ENCODE measurements around the gene CACNB2. TPM values are rescaled to one million over a fixed set of nuclear protein-coding genes. Genes with fewer than 3 reads are reported as not detected.

CACNB2 gene
- total RNA-seq (2013; cell fraction: nucleolus; rRNA removed): 6.5 and 7.7 TPM in 2 replicates
- total RNA-seq (2014; rRNA removed) (1.2 and 1.6 TPM in 2 replicates), total RNA-seq (2014; rRNA removed; fragmentation: Illumina TruSeq; extraction: Trizol) (0.85 and 1.7 TPM in 2 replicates), total RNA-seq (2021) (0.93 and 1.1 TPM in 2 replicates), polyA plus RNA-seq (2011; rRNA removed) (8.1 and 11.0 TPM in 2 replicates), polyA plus RNA-seq (2014; fragmentation: Illumina TruSeq; extraction: Trizol) (0.62 and 1.3 TPM in 2 replicates), polyA plus RNA-seq (2014; fragmentation: Nextera tagmentation; extraction: Ambion mirVana) (1 to 10 TPM; 1.0 to 1.3 TPM), polyA plus RNA-seq (2014; rRNA removed) (0.79 and 0.82 TPM in 2 replicates), polyA plus RNA-seq (2016; fragmentation: Nextera tagmentation; extraction: Ambion mirVana) (1 to 10 TPM; 1.5 to 1.6 TPM), polyA minus RNA-seq (2011; rRNA and poly(A)+ RNA removed) (20.4 and 21.2 TPM in 2 replicates), Bru-seq, nascent RNA (percentile 66 among the genes with signal in this experiment), BruChase-seq, experiment 1, labeled RNA remaining after a 6-hour chase (percentile 62 among the genes with signal in this experiment), BruChase-seq, experiment 2, labeled RNA remaining after a 2-hour chase (percentile 67 among the genes with signal in this experiment)
- 0.34 TPM for polyA plus RNA-seq (2011; ENCODE audit: low read depth)
- 7.2 and 7.6 TPM in 2 replicates for polyA plus RNA-seq (2011; cell fraction: cytosol; rRNA removed)
- 18.3 and 20.1 TPM in 2 replicates for polyA plus RNA-seq (2011; cell fraction: nucleus; rRNA removed)
- 0.70 and 0.73 TPM in 2 replicates for polyA plus RNA-seq (2012)
- 6.9 and 8.0 TPM in 2 replicates for polyA minus RNA-seq (2011; cell fraction: cytosol; rRNA and poly(A)+ RNA removed)
- polyA minus RNA-seq (2011; cell fraction: nucleus; rRNA and poly(A)+ RNA removed): 13.1 and 18.1 TPM in 2 replicates
- long read RNA-seq, experiment 1, partial matches to known transcripts: 0 of 4 reads
- long read RNA-seq, experiment 1, other reads (novel, unspliced or antisense): 2 of 4 reads
- long read RNA-seq, experiment 2, partial matches to known transcripts: 18 of 48 reads
- long read RNA-seq, experiment 2, other reads (novel, unspliced or antisense): 30 of 48 reads

DNA sequence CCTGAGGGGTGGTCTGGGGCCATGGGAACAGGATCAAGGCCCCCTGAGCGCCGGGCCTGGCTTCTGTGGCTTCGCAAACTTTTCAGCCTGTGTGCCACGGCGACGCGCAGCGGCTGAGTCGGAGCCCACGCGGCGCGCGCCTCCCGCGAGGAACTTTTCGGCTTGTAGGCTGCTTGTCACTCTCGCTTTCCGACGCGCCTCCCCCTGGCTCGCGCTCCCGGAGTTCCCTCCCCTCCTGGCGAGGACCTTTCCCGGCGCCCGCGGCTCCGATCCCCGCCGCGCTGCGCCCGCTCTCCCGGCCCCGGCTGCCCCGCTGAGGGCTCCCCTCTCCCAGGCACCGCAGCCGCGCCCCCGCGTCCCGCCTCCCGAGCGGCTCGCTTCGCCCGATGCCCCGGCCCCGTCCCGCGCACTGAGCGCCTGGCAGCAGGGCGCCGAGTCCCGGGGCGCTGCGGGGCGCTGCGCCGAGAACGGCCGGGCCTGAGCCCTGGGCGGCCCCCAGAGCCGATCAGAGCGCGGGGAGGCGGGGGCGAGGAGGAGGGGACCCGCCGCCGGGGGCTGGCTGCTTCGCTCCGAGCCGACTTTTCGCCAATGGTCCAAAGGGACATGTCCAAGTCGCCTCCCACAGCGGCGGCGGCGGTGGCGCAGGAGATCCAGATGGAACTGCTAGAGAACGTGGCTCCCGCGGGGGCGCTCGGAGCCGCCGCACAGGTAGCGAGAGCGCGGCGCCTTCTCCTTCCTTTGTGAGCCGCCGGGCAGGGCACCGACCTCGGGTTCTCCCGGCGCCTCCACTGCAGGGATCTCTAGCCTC, at the start of gene CACNB2:
TSS of gene CACNB2 (plus strand) at position 276 of the 808 bp plus-strand sequence.
- in situ Hi-C loops (cut with MboI): no loop called here
- ChIA-PET CTCF (no interaction called here), POLR2A (no interaction called here), RAD21 (ENCODE audit: unreplicated experiment) (no interaction called here), SMC1A (ENCODE audit: uncharacterized antibody, unreplicated experiment) (no interaction called here)
- TF ChIP-seq YBX1 (IDR thresholded peaks at IDR 0.05) (no peak), SUZ12 (IDR thresholded peaks at IDR 0.05; ENCODE audit: unreplicated experiment) (peak; percentile 71)
- no peak within 1 kb of the TSS for H3K9ac ChIP-seq (ENCODE audit: control insufficient read depth, insufficient read depth, low read length)
- no peak within 1 kb of the TSS for H3K4me3 ChIP-seq
- no peak for FAIRE-seq
- H3K79me2 ChIP-seq (ENCODE audit: control insufficient read depth, insufficient read depth, low read length): no peaks in the 10 kb centered on the region
- intact Hi-C loops (cut with micrococcal nuclease; ENCODE audit: unreplicated experiment): no loop called here
- no peaks in the 10 kb centered on the region for H3K36me3 ChIP-seq (ENCODE audit: control insufficient read depth in 2 of 2, insufficient read depth in 2 of 2, low read length in 1 of 2)
- H3K9me3 ChIP-seq (replicated peaks; ENCODE audit: control insufficient read depth, insufficient read depth, low read length): no peaks in the 10 kb centered on the region
- no peaks in the 10 kb centered on the region for H3K4me1 ChIP-seq (ENCODE audit: control insufficient read depth, insufficient read depth, low read length)
- H3K27me3 ChIP-seq (replicated peaks in 1 of 2; ENCODE audit: control insufficient read depth in 2 of 2, insufficient read depth in 2 of 2, low read length in 1 of 2): peaks cover 3 to 4% of the 10 kb centered on the region in 2 experiments; a peak in 2 of 4 replicates
- DNase-seq (ENCODE audit: low read depth, low spot score): no peak
- H3K27ac ChIP-seq (ENCODE audit: control insufficient read depth, insufficient read depth): no peak within 1 kb of the TSS
- no TSS peak for BruUV-seq (replicated peaks)
- 41% methylated on average over 30 of the region's 100 CpGs for WGBS (ENCODE audit: insufficient coverage, insufficient replicate concordance, low lambda C conversion rate, missing lambda C conversion rate)
- H2AFZ ChIP-seq (ENCODE audit: control insufficient read depth, low read depth, low read length): no peak within 1 kb of the TSS
- no peaks in the 10 kb centered on the region for H4K20me1 ChIP-seq (ENCODE audit: control insufficient read depth, insufficient read depth)
- no peak for ATAC-seq
- 0 out of 2 replicates have a peak within 1 kb of the TSS, but pooled peaks have one; percentile 9 for H3K4me2 ChIP-seq (ENCODE audit: control insufficient read depth, insufficient read depth)

All from GM12878 (cell line).